Renal cortical epithelial cell (primary cell): ENCODE results near the gene KDM4F. TPM values are rescaled to one million over a fixed set of nuclear protein-coding genes. Genes with fewer than 3 reads are reported as not detected.

Experiments used
- DNase-seq: peaks from one replicate; pipeline ENCODE4 v3.0.0-alpha.2; 2011; ENCODE audit warnings: low read depth
- total RNA-seq: library from RNA; depleted of rRNA; stranded (reverse); fragments of >200 nt; gene quantifications from 2 replicates; pipeline ENCODE4 v1.2.3, GENCODE V29; 2014

The KDM4F gene
- total RNA-seq, 1 donor from 2014 or later = not detected

- no peak for DNase-seq
Observed at GRCh38 chr11:95091663-95092180, 42.5 kb downstream of the KDM4F start.

GRCh38 chr11:95092549-95093324 is 43.5 kb downstream of the KDM4F start:
- peak; percentile 94 for DNase-seq

GRCh38 chr11:95093548-95093947 is 44.3 kb downstream of the KDM4F start:
- DNase-seq = no peak

GRCh38 chr11:95095858-95096587 is 46.8 kb downstream of the KDM4F start:
- peak; percentile 83 for DNase-seq

GRCh38 chr11:95097209-95097608 is 48.0 kb downstream of the KDM4F start:
- no peak for DNase-seq

GRCh38 chr11:95098826-95099225 is 49.6 kb downstream of the KDM4F start:
- DNase-seq = no peak

GRCh38 chr11:95100191-95100648 is 51.0 kb downstream of the KDM4F start:
- DNase-seq = no peak

Other genes starting within 250 kb of the KDM4F start
- gene CWC15, start 75.9 kb upstream of the KDM4F start, total RNA-seq = 51.3 and 57.1 TPM in 2 replicates
- 0.94 and 1.6 TPM in 2 replicates for gene KDM4D, start 75.7 kb upstream of the KDM4F start, total RNA-seq
- gene KDM4E, start 24.2 kb upstream of the KDM4F start, total RNA-seq = not detected in 2 replicates
- 11.8 and 34.4 TPM in 2 replicates for gene SRSF8, start 17.5 kb downstream of the KDM4F start, total RNA-seq
- gene ENDOD1, start 40.4 kb downstream of the KDM4F start, total RNA-seq = 47.9 and 51.4 TPM in 2 replicates
- 3.6 and 26.0 TPM in 2 replicates for gene SESN3, start 181.8 kb downstream of the KDM4F start, total RNA-seq